Astrocyte (in vitro differentiated cells and primary cell): Measurements from ENCODE around the gene SPATA6. TPM values are rescaled to one million over a fixed set of nuclear protein-coding genes. Genes with fewer than 3 reads are reported as not detected.

ENCODE experiments used
- DNase-seq: peaks from one replicate; pipeline ENCODE4 v3.0.0-alpha.2; 2010; ENCODE audit warnings: low read depth
- FAIRE-seq: peaks from 2 replicates; lab custom pipeline; 2011; peaks lifted over from hg19 to GRCh38; lab: Jason Lieb, UNC
- H2AFZ ChIP-seq: 2 replicates; pipeline ENCODE4 v1.6.0; 2012; ENCODE audit warnings: low read depth, low read length, inconsistent platforms
- H3K27ac ChIP-seq: 2 replicates; pipeline ENCODE4 v1.5.1; 2011; ENCODE audit warnings: low read depth, low read length, inconsistent platforms
- H3K27me3 ChIP-seq: 2 replicates; pipeline ENCODE4 v1.6.0; 2011; ENCODE audit warnings: low read length, inconsistent platforms; ENCODE audit not compliant: insufficient read depth
- H3K36me3 ChIP-seq: 2 replicates; pipeline ENCODE4 v1.5.1; 2011; ENCODE audit warnings: low read length, inconsistent platforms; ENCODE audit not compliant: insufficient read depth
- H3K4me1 ChIP-seq: 2 replicates; pipeline ENCODE4 v1.5.1; 2011; ENCODE audit warnings: low read length, inconsistent platforms; ENCODE audit not compliant: insufficient read depth
- H3K4me2 ChIP-seq: 2 replicates; pipeline ENCODE4 v1.6.0; 2012; ENCODE audit warnings: low read length, inconsistent platforms
- H3K4me3 ChIP-seq: 2 replicates; pipeline ENCODE4 v1.5.1; 2011; ENCODE audit warnings: low read depth, mild to moderate bottlenecking, low read length, inconsistent platforms; ENCODE audit not compliant: insufficient read depth
- H3K79me2 ChIP-seq: 2 replicates; pipeline ENCODE4 v1.6.0; 2012; ENCODE audit warnings: mild to moderate bottlenecking, low read length, inconsistent platforms; ENCODE audit not compliant: insufficient read depth
- H3K9ac ChIP-seq: 2 replicates; pipeline ENCODE4 v1.6.0; 2012; ENCODE audit warnings: mild to moderate bottlenecking, low read length, inconsistent platforms
- H3K9me3 ChIP-seq: 2 replicates; pipeline ENCODE4 v1.5.1; 2012; ENCODE audit warnings: low read depth, mild to moderate bottlenecking, low read length, inconsistent platforms; ENCODE audit not compliant: insufficient read depth
- H4K20me1 ChIP-seq: 2 replicates; pipeline ENCODE4 v1.6.0; 2012; ENCODE audit warnings: low read length, inconsistent platforms; ENCODE audit not compliant: insufficient read depth
- H3K27ac Mint-ChIP-seq: one replicate; pipeline ENCODE4 v1.8.0; 2021; ENCODE audit warnings: mild to moderate bottlenecking, mixed read lengths; ENCODE audit not compliant: unreplicated experiment
- H3K27me3 Mint-ChIP-seq: one replicate; pipeline ENCODE4 v1.8.0; 2021; ENCODE audit warnings: low read depth, mixed read lengths; ENCODE audit not compliant: unreplicated experiment
- H3K36me3 Mint-ChIP-seq: one replicate; pipeline ENCODE4 v1.8.0; 2021; ENCODE audit warnings: low read depth, mixed read lengths; ENCODE audit not compliant: unreplicated experiment
- H3K4me1 Mint-ChIP-seq: one replicate; pipeline ENCODE4 v1.8.0; 2021; ENCODE audit warnings: low read depth, mixed read lengths; ENCODE audit not compliant: unreplicated experiment
- H3K4me3 Mint-ChIP-seq: one replicate; pipeline ENCODE4 v1.8.0; 2021; ENCODE audit warnings: mild to moderate bottlenecking, moderate library complexity, mixed read lengths; ENCODE audit not compliant: unreplicated experiment
- H3K9me3 Mint-ChIP-seq: one replicate; pipeline ENCODE4 v1.8.0; 2021; ENCODE audit warnings: mild to moderate bottlenecking, mixed read lengths; ENCODE audit not compliant: unreplicated experiment
- CTCF ChIP-seq: IDR thresholded peaks from 2 replicates; pipeline ENCODE4 v1.5.1; 2011; ENCODE audit warnings: low read depth, mild to moderate bottlenecking, inconsistent platforms, low read length, moderate library complexity; ENCODE audit not compliant: insufficient read depth
- EZH2 ChIP-seq: IDR thresholded peaks from 2 replicates; pipeline ENCODE4 v1.6.1; 2012; ENCODE audit warnings: mild to moderate bottlenecking, low read length, inconsistent platforms; ENCODE audit not compliant: insufficient read depth
- total RNA-seq: library from RNA; stranded (reverse); gene quantifications from 2 replicates; pipeline ENCODE4 v1.2.1, GENCODE V29; 2021

SPATA6 gene
- total RNA-seq, 1 donor from 2014 or later: 8.2 TPM

- peaks cover 3% of the 10 kb centered on the region for H3K9me3 Mint-ChIP-seq
- H3K27ac Mint-ChIP-seq: peak overlapping the region; percentile 84
- TF ChIP-seq CTCF: no peak
- TF ChIP-seq EZH2: no peak
- Histone ChIP-seq H3K27me3 (no peaks in the 10 kb centered on the region), H2AFZ (peak overlapping the region; percentile 92), H3K79me2 (no peaks in the 10 kb centered on the region), H3K4me2 (peak overlapping the region; percentile 99), H3K9me3 (peaks cover 4% of the 10 kb centered on the region), H3K36me3 (no peaks in the 10 kb centered on the region), H3K4me1 (peaks cover 23% of the 10 kb centered on the region), H3K27ac (peak overlapping the region; percentile 48), H3K4me3 (peak overlapping the region; percentile 69), H4K20me1 (no peaks in the 10 kb centered on the region), H3K9ac (peak overlapping the region; percentile 80)
- H3K4me1 Mint-ChIP-seq: peaks cover 3% of the 10 kb centered on the region
- no peaks in the 10 kb centered on the region for H3K36me3 Mint-ChIP-seq
- peak overlapping the region; percentile 96 for H3K4me3 Mint-ChIP-seq
- FAIRE-seq: no peak
- no peak for DNase-seq
- H3K27me3 Mint-ChIP-seq: no peaks in the 10 kb centered on the region
These were observed 634 bp upstream of the SPATA6 start for GRCh38 chr1:48472638-48473037.

GRCh38 chr1:48470950-48471690, 884 bp downstream of the SPATA6 start:
- no peak for FAIRE-seq

More at GRCh38 chr1:48470950-48471690, 884 bp downstream of the SPATA6 start:
- Histone ChIP-seq H3K4me2 (peak overlapping the region; percentile 99), H3K9me3 (peaks cover 4% of the 10 kb centered on the region), H3K36me3 (no peaks in the 10 kb centered on the region), H3K9ac (peak overlapping the region; percentile 80), H2AFZ (peak overlapping the region; percentile 96), H3K79me2 (no peaks in the 10 kb centered on the region), H4K20me1 (no peaks in the 10 kb centered on the region), H3K27me3 (no peaks in the 10 kb centered on the region), H3K4me3 (peak overlapping the region; percentile 69), H3K4me1 (peaks cover 23% of the 10 kb centered on the region), H3K27ac (peak overlapping the region; percentile 27)
- no peaks in the 10 kb centered on the region for H3K27me3 Mint-ChIP-seq
- no peaks in the 10 kb centered on the region for H3K36me3 Mint-ChIP-seq
- peak overlapping the region; percentile 96 for H3K4me3 Mint-ChIP-seq
- peaks cover 3% of the 10 kb centered on the region for H3K9me3 Mint-ChIP-seq
- TF ChIP-seq CTCF: no peak
- no peak for TF ChIP-seq EZH2
- no peak for DNase-seq
- peaks cover 3% of the 10 kb centered on the region for H3K4me1 Mint-ChIP-seq
- H3K27ac Mint-ChIP-seq: peak overlapping the region; percentile 80
